BLaER1 treated with 17β-estradiol and CSF1 and Interleukin-3, amounts not matched to agents 10 nM and 100 nM (cell line): ENCODE results near the gene PTRHD1.

Experiments used
- H3K27ac ChIP-seq, 11 experiments: shearing (Covaris generic); formaldehyde crosslinking; 2 replicates each; pipeline ENCODE4 v1.8.1; 2022
- H3K27me3 ChIP-seq, 11 experiments: shearing (Covaris generic); formaldehyde crosslinking; 2 replicates each; pipeline ENCODE4 v1.8.1; 2022
- H3K36me3 ChIP-seq, 11 experiments: shearing (Covaris generic); formaldehyde crosslinking; 2 replicates each; pipeline ENCODE4 v1.8.1; 2022
- H3K4me1 ChIP-seq, 10 experiments: shearing (Covaris generic); formaldehyde crosslinking; 2 replicates each; pipeline ENCODE4 v1.8.1; 2022
- H3K4me2 ChIP-seq, 11 experiments: shearing (Covaris generic); formaldehyde crosslinking; 2 replicates each; pipeline ENCODE4 v1.8.1; 2022
- H3K4me3 ChIP-seq, 10 experiments: shearing (Covaris generic); formaldehyde crosslinking; 2 replicates each; pipeline ENCODE4 v1.8.1; 2022
- H3K9ac ChIP-seq, 11 experiments: shearing (Covaris generic); formaldehyde crosslinking; 2 replicates each; pipeline ENCODE4 v1.8.1; 2022
- H3K9me3 ChIP-seq, 11 experiments: shearing (Covaris generic); formaldehyde crosslinking; replicated peaks in 1 of 11; 2 replicates each; pipeline ENCODE4 v1.8.1; 2022
- H4K20me1 ChIP-seq, 11 experiments: shearing (Covaris generic); formaldehyde crosslinking; 2 replicates each; pipeline ENCODE4 v1.8.1; 2022
- Cebpa-rat ChIP-seq, 11 experiments: shearing (Covaris generic); IDR thresholded peaks; 2 replicates each; pipeline ENCODE4 v1.8.1; 2022

PTRHD1 gene

DNA sequence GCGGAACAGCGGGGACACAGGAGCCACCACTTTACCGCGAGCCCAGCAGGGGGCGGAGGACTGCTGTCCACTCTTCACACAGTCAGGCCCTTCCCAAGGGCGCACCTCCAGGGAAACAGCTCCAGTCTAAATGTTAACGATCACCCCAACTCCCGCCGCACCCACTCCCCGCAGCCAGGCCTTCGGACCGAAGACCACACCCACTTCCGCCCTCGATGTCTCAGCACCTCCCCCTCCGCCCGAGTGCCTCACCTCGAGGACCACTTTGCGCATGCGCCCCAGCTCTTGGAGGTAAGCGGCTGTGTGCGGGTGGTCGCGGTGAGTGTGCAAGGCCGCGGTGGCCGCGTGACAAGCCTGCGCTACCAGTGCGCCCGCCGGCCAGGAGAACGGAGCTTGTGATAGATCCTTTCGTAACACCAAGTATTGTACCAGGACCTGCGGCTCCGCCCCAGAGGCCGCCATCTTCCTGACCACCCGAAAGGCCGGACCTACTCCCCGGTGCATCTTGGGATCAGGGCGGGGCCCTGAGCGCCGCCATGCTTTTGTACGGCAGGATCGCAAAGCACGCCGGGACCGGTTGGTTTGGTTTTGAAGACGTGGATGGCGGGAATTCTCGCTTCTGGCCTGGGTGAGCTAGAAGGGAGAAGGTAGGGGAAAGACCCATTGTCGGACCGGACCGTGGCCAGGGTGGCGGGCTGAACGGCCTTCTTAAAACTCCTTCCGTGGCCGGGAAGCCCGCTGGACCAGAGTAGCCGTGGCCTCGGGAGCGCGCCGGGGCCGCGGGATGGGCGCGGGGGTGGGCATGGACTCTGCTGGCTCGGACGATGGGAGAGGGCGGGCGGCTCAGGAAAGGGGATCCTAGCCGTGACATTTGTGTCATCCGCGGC is at the start of gene PTRHD1, which contains the start of gene CENPO:
Gene PTRHD1, minus strand, starts transcription at position 518 of the 887 bp plus-strand sequence. Its CDS starts 14 bp downstream, at position 504.
Gene CENPO, plus strand, starts transcription at position 552 of the 887 bp plus-strand sequence. CDS start 495 bp downstream, outside the sequence.
- H3K4me1 ChIP-seq = peaks cover 26 to 39% (median 33%) of the 10 kb centered on the region in 10 experiments
- H3K36me3 ChIP-seq = peaks cover 0 to 44% (median 34%) of the 10 kb centered on the region in 11 experiments; a peak in 20 of 22 replicates
- no peaks in the 10 kb centered on the region for H3K27me3 ChIP-seq
- H3K9me3 ChIP-seq = peaks cover 0 to 9% (median 0%) of the 10 kb centered on the region in 11 experiments; a peak in 4 of 22 replicates
- peak within 1 kb of the TSS; percentile 92 to 98 (median 97) for H3K9ac ChIP-seq
- peak within 1 kb of the TSS; percentile 83 to 98 (median 88) for H3K4me2 ChIP-seq
- peak within 1 kb of the TSS; percentile 82 to 95 (median 91) for H3K4me3 ChIP-seq
- TF ChIP-seq Cebpa-rat (IDR thresholded peaks at IDR 0.05) = no peak
- H4K20me1 ChIP-seq = peaks cover 0 to 6% (median 0%) of the 10 kb centered on the region in 11 experiments; a peak in 3 of 22 replicates
- peak within 1 kb of the TSS; percentile 93 to 99 (median 97) for H3K27ac ChIP-seq

GRCh38 chr2:24842081-24843050 is 49.2 kb upstream of the PTRHD1 start:
- H3K36me3 ChIP-seq = peaks cover 38 to 87% (median 63%) of the 10 kb centered on the region in 11 experiments
- no peak overlapping the region for H3K27ac ChIP-seq
- no peak overlapping the region for H3K4me2 ChIP-seq
- H4K20me1 ChIP-seq = peaks cover 0 to 23% (median 0%) of the 10 kb centered on the region in 11 experiments; a peak in 4 of 22 replicates
- H3K4me3 ChIP-seq = no peak overlapping the region
- H3K9me3 ChIP-seq = peaks cover 13 to 21% (median 19%) of the 10 kb centered on the region in 11 experiments
- H3K4me1 ChIP-seq = peaks cover 0 to 12% (median 6%) of the 10 kb centered on the region in 10 experiments; a peak in 7 of 20 replicates
- H3K9ac ChIP-seq = no peak overlapping the region
- no peak for TF ChIP-seq Cebpa-rat (IDR thresholded peaks at IDR 0.05)
- no peaks in the 10 kb centered on the region for H3K27me3 ChIP-seq

DNA sequence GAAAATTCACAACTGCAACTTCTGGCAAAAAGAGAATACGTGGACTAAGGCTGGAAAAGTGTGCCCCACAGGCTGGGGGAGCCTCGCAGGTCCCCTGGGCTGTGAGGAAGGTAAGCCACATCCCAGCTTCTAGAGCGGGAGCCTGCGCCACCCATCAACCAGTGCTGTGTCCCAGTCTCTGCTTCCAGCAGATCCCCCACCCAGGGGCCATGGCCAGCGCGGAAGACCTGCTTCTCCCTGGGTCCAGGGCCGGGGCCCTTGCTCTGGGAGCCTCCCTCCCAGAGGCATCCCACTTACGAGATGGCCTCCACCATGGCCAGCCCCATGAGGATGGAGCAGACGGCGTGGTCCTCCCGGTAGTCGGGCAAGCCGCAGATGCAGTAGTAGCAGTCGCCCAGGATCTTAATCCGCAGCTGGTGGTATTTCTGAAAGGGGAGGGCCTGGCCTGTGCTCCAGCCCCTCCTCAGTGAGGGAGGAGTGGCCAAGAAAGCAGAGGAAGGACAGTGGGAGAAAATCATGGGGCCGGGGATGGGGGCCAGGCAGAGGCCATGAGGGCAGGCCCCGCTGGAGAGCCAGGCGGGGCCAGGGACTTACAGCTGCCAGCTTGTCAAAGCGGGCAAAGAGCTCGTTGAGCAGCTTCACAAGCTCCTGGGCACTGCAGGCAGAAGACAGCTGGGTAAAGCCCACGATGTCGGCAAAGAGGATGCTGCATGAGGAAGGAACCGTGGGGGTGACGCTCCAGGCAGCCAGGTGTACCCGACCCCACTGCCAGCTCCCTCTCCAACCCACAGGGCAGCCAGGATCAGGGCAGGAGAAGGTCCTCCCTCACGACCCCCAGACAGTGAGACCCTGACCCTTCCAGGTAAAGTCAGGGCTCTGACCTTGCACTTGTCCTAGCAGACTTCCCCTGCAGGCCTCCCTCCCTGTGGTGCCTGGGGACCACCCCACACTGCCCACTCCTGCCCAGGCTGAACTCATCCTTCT is 48.1 kb upstream of the PTRHD1 start:
- H3K9ac ChIP-seq = no peak overlapping the region
- no peak for TF ChIP-seq Cebpa-rat (IDR thresholded peaks at IDR 0.05)
- no peaks in the 10 kb centered on the region for H3K27me3 ChIP-seq
- H3K27ac ChIP-seq = no peak overlapping the region
- H4K20me1 ChIP-seq = peaks cover 0 to 23% (median 0%) of the 10 kb centered on the region in 11 experiments; a peak in 4 of 22 replicates
- H3K9me3 ChIP-seq = peaks cover 4 to 10% (median 8%) of the 10 kb centered on the region in 11 experiments; a peak in 21 of 22 replicates
- peaks cover 0 to 12% (median 6%) of the 10 kb centered on the region in 10 experiments; a peak in 7 of 20 replicates for H3K4me1 ChIP-seq
- H3K4me2 ChIP-seq = no peak overlapping the region
- H3K4me3 ChIP-seq = no peak overlapping the region
- peaks cover 36 to 87% (median 63%) of the 10 kb centered on the region in 11 experiments for H3K36me3 ChIP-seq

GRCh38 chr2:24840164-24840869 is 47.1 kb upstream of the PTRHD1 start:
- TF ChIP-seq Cebpa-rat (IDR thresholded peaks at IDR 0.05) = no peak
- Histone ChIP-seq H3K4me1 (peaks cover 0 to 12% (median 6%) of the 10 kb centered on the region in 10 experiments; a peak in 7 of 20 replicates), H3K27me3 (no peaks in the 10 kb centered on the region), H3K9ac (no peak overlapping the region), H3K27ac (no peak overlapping the region), H3K4me3 (no peak overlapping the region), H3K4me2 (no peak overlapping the region), H3K9me3 (peaks cover 0 to under 1% (median 0%) of the 10 kb centered on the region in 11 experiments; a peak in 1 of 22 replicates), H4K20me1 (peaks cover 0 to 23% (median 0%) of the 10 kb centered on the region in 11 experiments; a peak in 4 of 22 replicates), H3K36me3 (peaks cover 35 to 89% (median 65%) of the 10 kb centered on the region in 11 experiments; a peak in 21 of 22 replicates)

GRCh38 chr2:24839729-24840128 is 46.5 kb upstream of the PTRHD1 start:
- no peak for TF ChIP-seq Cebpa-rat (IDR thresholded peaks at IDR 0.05)

GRCh38 chr2:24838541-24838940 is 45.4 kb upstream of the PTRHD1 start:
- H3K4me2 ChIP-seq = peak overlapping the region in 1 of 11 experiments; percentile 28; a peak in 1 of 22 replicates
- H3K4me1 ChIP-seq = peaks cover 0 to 12% (median 6%) of the 10 kb centered on the region in 10 experiments; a peak in 7 of 20 replicates
- no peak overlapping the region for H3K4me3 ChIP-seq
- H4K20me1 ChIP-seq = peaks cover 0 to 28% (median 0%) of the 10 kb centered on the region in 11 experiments; a peak in 3 of 22 replicates
- no peaks in the 10 kb centered on the region for H3K27me3 ChIP-seq
- H3K36me3 ChIP-seq = peaks cover 43 to 92% (median 80%) of the 10 kb centered on the region in 11 experiments
- no peaks in the 10 kb centered on the region for H3K9me3 ChIP-seq
- H3K9ac ChIP-seq = no peak overlapping the region
- TF ChIP-seq Cebpa-rat (IDR thresholded peaks at IDR 0.05) = no peak
- no peak overlapping the region for H3K27ac ChIP-seq

More at GRCh38 chr2:24839729-24840128, 46.5 kb upstream of the PTRHD1 start:
- Histone ChIP-seq H3K9ac (no peak overlapping the region), H3K27me3 (no peaks in the 10 kb centered on the region), H3K4me3 (no peak overlapping the region), H3K27ac (no peak overlapping the region), H3K36me3 (peaks cover 39 to 92% (median 71%) of the 10 kb centered on the region in 11 experiments), H4K20me1 (peaks cover 0 to 23% (median 0%) of the 10 kb centered on the region in 11 experiments; a peak in 4 of 22 replicates), H3K4me2 (no peak overlapping the region), H3K9me3 (no peaks in the 10 kb centered on the region), H3K4me1 (peaks cover 0 to 12% (median 6%) of the 10 kb centered on the region in 10 experiments; a peak in 7 of 20 replicates)

GRCh38 chr2:24837996-24838513 is 44.9 kb upstream of the PTRHD1 start:
- Histone ChIP-seq H3K9me3 (no peaks in the 10 kb centered on the region), H3K9ac (no peak overlapping the region), H3K27ac (no peak overlapping the region), H3K4me1 (peaks cover 0 to 12% (median 6%) of the 10 kb centered on the region in 10 experiments; a peak in 7 of 20 replicates), H3K27me3 (no peaks in the 10 kb centered on the region), H4K20me1 (peaks cover 0 to 32% (median 0%) of the 10 kb centered on the region in 11 experiments; a peak in 3 of 22 replicates), H3K4me3 (no peak overlapping the region), H3K4me2 (no peak overlapping the region), H3K36me3 (peaks cover 43 to 94% (median 83%) of the 10 kb centered on the region in 11 experiments)
- TF ChIP-seq Cebpa-rat (IDR thresholded peaks at IDR 0.05) = no peak
